PC-9 (cell line): ENCODE data around the gene GAL.

ENCODE experiments used
- EZH2 ChIP-seq: fragments of 200-600 bp; sonication (generic); IDR thresholded peaks from 2 replicates; pipeline ENCODE4 v1.8.0; 2017; ENCODE audit warnings: antibody characterized with exemption, low read depth
- TF ChIP-seq, protein P1 (sequence below): fragments of 200-600 bp; sonication (generic); conservative IDR thresholded peaks from 2 replicates; pipeline ENCODE4 v1.6.1; 2017; ENCODE audit warnings: mixed run types, antibody characterized with exemption, mild to moderate bottlenecking, moderate library complexity

DNA sequence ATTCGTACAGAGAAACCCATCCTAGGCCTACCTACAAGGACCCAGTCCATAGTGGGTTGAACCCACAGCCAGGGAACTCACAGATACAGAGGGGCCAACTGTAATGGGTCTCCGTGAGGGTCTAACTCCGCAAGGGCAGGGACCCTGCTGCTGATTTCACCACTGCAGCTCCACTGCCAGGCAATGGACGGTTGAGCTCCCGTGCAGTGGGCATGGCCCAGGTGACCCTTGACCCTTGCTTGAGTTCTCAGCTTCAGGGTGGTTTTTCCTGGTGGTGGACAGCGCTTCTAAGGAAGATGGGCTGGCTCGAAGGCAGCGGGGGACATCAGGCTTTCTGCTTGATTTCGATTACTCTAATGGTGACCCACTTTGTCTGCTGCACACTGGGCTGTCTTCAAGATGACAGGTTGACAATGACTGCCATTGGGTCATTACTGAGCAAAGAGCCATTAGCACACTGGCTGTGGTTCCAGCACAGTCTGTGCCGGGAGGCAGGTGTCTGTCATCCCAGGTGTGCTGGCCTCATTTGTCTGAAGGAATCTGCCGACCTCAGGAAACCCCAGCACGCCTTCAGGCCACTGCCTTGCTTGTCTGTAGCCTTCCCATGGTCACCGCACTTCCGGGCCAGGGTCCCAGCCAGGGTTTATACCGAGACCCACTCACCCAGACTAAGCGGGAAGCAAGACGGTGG is 3.7 kb upstream of the GAL start:
- TF ChIP-seq, protein P1, sequence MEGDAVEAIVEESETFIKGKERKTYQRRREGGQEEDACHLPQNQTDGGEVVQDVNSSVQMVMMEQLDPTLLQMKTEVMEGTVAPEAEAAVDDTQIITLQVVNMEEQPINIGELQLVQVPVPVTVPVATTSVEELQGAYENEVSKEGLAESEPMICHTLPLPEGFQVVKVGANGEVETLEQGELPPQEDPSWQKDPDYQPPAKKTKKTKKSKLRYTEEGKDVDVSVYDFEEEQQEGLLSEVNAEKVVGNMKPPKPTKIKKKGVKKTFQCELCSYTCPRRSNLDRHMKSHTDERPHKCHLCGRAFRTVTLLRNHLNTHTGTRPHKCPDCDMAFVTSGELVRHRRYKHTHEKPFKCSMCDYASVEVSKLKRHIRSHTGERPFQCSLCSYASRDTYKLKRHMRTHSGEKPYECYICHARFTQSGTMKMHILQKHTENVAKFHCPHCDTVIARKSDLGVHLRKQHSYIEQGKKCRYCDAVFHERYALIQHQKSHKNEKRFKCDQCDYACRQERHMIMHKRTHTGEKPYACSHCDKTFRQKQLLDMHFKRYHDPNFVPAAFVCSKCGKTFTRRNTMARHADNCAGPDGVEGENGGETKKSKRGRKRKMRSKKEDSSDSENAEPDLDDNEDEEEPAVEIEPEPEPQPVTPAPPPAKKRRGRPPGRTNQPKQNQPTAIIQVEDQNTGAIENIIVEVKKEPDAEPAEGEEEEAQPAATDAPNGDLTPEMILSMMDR = no peak
- no peak for TF ChIP-seq EZH2
